Heart left ventricle (tissue), 13 donors: ENCODE data around the gene DCX.

Experiments
- POLR2A ChIP-seq, 2 donors: fragments of 450-650 bp; IDR thresholded peaks; one replicate each; pipeline ENCODE4 v1.6.1; 2017; ENCODE audit warnings: antibody characterized with exemption in 2 of 2, mild to moderate bottlenecking in 2 of 2, moderate library complexity in 2 of 2
- TF ChIP-seq, protein P1 (sequence below), 12 donors: fragments of 200-600 bp; sonication (generic) in 4 of 12; IDR thresholded peaks; one replicate each; pipeline versions ENCODE4 v1.5.0 to v1.8.0; 2018 to 2022; ENCODE audit warnings: antibody characterized with exemption in 12 of 12, mild to moderate bottlenecking in 5 of 12
- donor health status: ischemic (EF 13 %, LVEDD 7.1; RV severe dilation, severe dysfunction).
- donor health status: DM: no; HTN: yes; CAD: no.
- donor health status: DM: no; HTN: no; CAD: no.
- donor health status: ischemic (EF 25% LVEDD 6.9; RV normal size, moderate dysfunction).
- donor health status: ischemic (EF 25% LVEDD 5.7; RV mildly dilated, moderate dysfunction).
- donor health status: ischemic (EF 35%, LVEDD 5.7; RV mildly dilated, moderate dysfunction).
- donor health status: nonischemic (EF 11% LVEDD 7.7; RV severe dilation, severe dysfunction).
- donor health status: DM: yes; HTN: yes; CAD: no.
- donor health status: PGD.
- donor health status: ischemic (EF 29% LVEDD 5.4; RV normal size, mild dysfunction).
- donor health status: nonischemic (EF 23%, LVEDD 6.1; RV moderate dilation, normal function).

DNA sequence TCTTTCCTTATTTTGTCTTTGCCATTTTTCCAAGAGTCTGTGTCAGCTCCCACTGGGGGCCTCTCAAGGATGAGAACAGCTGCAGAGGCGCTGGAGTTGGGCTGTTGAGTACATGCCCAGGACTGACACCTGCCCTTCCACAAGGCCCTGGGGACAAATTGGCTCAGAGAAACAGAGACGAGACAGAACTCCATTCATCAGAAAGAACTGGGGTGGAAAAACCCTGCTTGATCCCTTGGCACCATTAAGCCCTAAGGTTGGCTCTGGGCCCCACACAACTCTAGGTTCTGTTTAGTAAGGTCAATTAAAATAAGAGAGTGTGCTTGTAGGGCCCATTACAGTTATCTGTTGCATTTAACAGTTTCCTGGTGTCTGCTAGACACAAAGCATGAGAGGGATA, 63.6 kb downstream of the DCX start:
- TF ChIP-seq, protein P1, sequence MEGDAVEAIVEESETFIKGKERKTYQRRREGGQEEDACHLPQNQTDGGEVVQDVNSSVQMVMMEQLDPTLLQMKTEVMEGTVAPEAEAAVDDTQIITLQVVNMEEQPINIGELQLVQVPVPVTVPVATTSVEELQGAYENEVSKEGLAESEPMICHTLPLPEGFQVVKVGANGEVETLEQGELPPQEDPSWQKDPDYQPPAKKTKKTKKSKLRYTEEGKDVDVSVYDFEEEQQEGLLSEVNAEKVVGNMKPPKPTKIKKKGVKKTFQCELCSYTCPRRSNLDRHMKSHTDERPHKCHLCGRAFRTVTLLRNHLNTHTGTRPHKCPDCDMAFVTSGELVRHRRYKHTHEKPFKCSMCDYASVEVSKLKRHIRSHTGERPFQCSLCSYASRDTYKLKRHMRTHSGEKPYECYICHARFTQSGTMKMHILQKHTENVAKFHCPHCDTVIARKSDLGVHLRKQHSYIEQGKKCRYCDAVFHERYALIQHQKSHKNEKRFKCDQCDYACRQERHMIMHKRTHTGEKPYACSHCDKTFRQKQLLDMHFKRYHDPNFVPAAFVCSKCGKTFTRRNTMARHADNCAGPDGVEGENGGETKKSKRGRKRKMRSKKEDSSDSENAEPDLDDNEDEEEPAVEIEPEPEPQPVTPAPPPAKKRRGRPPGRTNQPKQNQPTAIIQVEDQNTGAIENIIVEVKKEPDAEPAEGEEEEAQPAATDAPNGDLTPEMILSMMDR (IDR thresholded peaks at IDR 0.05) = no peak
- no peak for TF ChIP-seq POLR2A (IDR thresholded peaks at IDR 0.05)
